Upper lobe of left lung (tissue), 6 donors: ENCODE data around the gene COL20A1. TPM values are rescaled to one million over a fixed set of nuclear protein-coding genes. Genes with fewer than 3 reads are reported as not detected.

Experiments used
- ATAC-seq, 2 donors: fragments of 200-7000 bp; cut with Tn5 transposase; one replicate each; pipeline ENCODE4 v1.9.1; 2022; ENCODE audit warnings: mild to moderate bottlenecking in 2 of 2, moderate library complexity in 2 of 2; ENCODE audit not compliant: low FRiP score in 2 of 2
- DNase-seq, 2 donors: peaks; one replicate each; pipeline ENCODE4 v3.0.0-alpha.2; 2019 to 2020
- H3K27ac ChIP-seq, 4 donors: fragments of 200-600 bp; sonication (generic); one replicate each; pipeline ENCODE4 v1.5.1; 2016 to 2019
- H3K27me3 ChIP-seq, 4 donors: fragments of 200-600 bp; sonication (generic); one replicate each; pipeline ENCODE4 v1.5.1; 2017 to 2019
- H3K36me3 ChIP-seq, 4 donors: fragments of 200-600 bp; sonication (generic); one replicate each; pipeline ENCODE4 v1.5.1; 2016 to 2019
- H3K4me1 ChIP-seq, 4 donors: fragments of 200-600 bp; sonication (generic); one replicate each; pipeline ENCODE4 v1.5.1; 2018 to 2019
- H3K4me3 ChIP-seq, 4 donors: fragments of 200-600 bp; sonication (generic); one replicate each; pipeline ENCODE4 v1.5.1; 2017 to 2019; ENCODE audit warnings: mild to moderate bottlenecking in 2 of 4, moderate library complexity in 1 of 4
- H3K9me3 ChIP-seq, 4 donors: fragments of 200-600 bp; sonication (generic); one replicate each; pipeline ENCODE4 v1.5.1; 2018 to 2019
- CTCF ChIP-seq, 6 experiments: fragments of 450-650 bp in 4 of 6; fragments of 200-600 bp in 2 of 6; sonication (generic) in 2 of 6; IDR thresholded peaks; one replicate each; pipeline ENCODE4 v1.5.1; 2016 to 2019; ENCODE audit warnings: antibody characterized with exemption in 6 of 6
- EP300 ChIP-seq, 4 donors: sonication (generic); formaldehyde crosslinking; IDR thresholded peaks; one replicate each; pipeline ENCODE4 v1.5.1; 2017; ENCODE audit warnings: antibody characterized with exemption in 4 of 4, control low read depth in 2 of 4
- POLR2A ChIP-seq, 4 donors: fragments of 450-650 bp; IDR thresholded peaks; one replicate each; pipeline ENCODE4 v1.5.1; 2016 to 2017; ENCODE audit warnings: antibody characterized with exemption in 4 of 4, mild to moderate bottlenecking in 2 of 4
- POLR2AphosphoS5 ChIP-seq, 2 donors: sonication (generic); formaldehyde crosslinking; IDR thresholded peaks; one replicate each; pipeline ENCODE4 v1.5.1; 2017; ENCODE audit warnings: antibody characterized with exemption in 2 of 2
- WGBS, 2 donors: methylation state at CpG; one replicate each; pipeline ENCODE4 v1.1.5; 2017 to 2018; 5-methylcytosine and 5-hydroxymethylcytosine counted together
- total RNA-seq, 6 donors: library from RNA; depleted of rRNA in 4 of 6; stranded (reverse); fragments of >200 nt in 4 of 6; gene quantifications; one replicate each; pipeline versions ENCODE4 v1.1.0 to v1.2.1, GENCODE V29; 2016 to 2021
- donor health status: DM: no; HTN: no; CAD: no; lungs with moderate emphysema.
- donor health status: DM: no; HTN: yes; CAD: no; lungs with severe emphysema.

Gene COL20A1
- total RNA-seq, 6 donors from 2014 or later, result 0.03 TPM; not detected in 5

DNA sequence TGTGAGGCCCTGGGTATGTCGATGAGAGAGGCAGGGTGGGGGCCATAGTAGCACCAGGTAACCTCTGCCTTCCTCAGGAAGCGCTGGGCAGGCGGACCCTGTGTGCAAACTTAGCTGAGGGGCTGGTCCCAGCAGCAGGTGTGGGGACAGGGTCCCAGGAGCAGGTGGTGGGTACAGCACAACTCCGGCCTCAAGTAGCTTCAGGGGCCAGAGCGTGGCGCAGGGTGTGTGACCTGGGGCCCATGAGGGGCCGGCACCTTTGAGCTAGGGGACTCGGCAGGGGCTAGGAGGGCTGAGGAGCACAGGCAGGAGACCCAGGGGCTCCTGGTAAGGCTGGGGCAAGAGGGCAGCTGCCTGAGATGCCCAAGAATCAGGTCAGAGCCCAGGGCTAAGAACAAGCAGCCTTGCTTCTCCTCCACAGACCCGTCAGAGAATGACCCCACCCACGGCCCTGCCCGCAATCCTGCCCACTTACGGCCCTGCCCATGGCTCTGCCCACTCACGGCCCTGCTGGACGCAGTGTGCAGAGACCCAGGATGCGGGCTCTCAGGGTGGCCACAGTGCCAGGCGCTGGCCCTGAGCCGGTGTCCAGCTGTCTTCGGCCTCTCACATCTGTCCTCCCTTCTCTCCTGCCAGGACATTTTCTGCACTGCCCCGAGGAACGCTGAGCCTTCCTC is 37.2 kb downstream of the COL20A1 start:
- 76 to 79% methylated on average over 16 to 20 of the region's 20 CpGs for WGBS, 2 donors
- Histone ChIP-seq H3K27ac (no peak overlapping the region), H3K36me3 (no peaks in the 10 kb centered on the region), H3K4me1 (peaks cover 0 to 5% (median 2%) of the 10 kb centered on the region in 4 donors), H3K4me3 (no peak overlapping the region), H3K9me3 (peaks cover 0 to 19% (median 4%) of the 10 kb centered on the region in 4 donors), H3K27me3 (no peaks in the 10 kb centered on the region)
- no peak for ATAC-seq
- peak in 1 of 2 donors; percentile 56 for DNase-seq
- TF ChIP-seq POLR2AphosphoS5 (IDR thresholded peaks at IDR 0.05), result no peak
- no peak for TF ChIP-seq CTCF (IDR thresholded peaks at IDR 0.05)
- no peak for TF ChIP-seq POLR2A (IDR thresholded peaks at IDR 0.05)
- TF ChIP-seq EP300 (IDR thresholded peaks at IDR 0.05), result no peak

DNA sequence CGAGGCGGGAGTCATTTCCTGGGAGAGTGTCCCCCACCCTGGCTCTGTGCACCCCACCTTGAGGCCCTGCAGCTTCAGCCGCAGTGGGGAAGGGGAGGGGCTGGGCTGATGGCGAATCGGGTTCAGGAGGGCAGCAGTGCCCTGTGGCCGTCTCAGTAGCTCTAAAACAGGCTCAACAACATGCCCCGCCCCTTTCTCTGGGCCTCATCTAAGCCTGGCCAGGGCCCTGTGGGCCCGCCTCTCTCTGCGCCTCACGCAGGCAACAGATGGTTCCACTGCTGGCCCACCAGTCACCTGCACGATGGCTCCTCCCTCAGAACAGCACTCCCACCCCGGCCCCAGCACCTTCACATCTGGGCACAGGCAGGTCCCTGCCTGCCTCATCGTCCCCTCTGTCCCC is 38.0 kb downstream of the COL20A1 start:
- ATAC-seq (no peak), DNase-seq (peak in 1 of 2 donors; percentile 50)
- no peak overlapping the region for H3K27ac ChIP-seq
- no peaks in the 10 kb centered on the region for H3K36me3 ChIP-seq
- peaks cover 0 to 5% (median 2%) of the 10 kb centered on the region in 4 donors for H3K4me1 ChIP-seq
- no peak for TF ChIP-seq CTCF (IDR thresholded peaks at IDR 0.05)
- TF ChIP-seq EP300 (IDR thresholded peaks at IDR 0.05), result no peak
- TF ChIP-seq POLR2AphosphoS5 (IDR thresholded peaks at IDR 0.05), result no peak
- TF ChIP-seq POLR2A (IDR thresholded peaks at IDR 0.05), result no peak
- no peaks in the 10 kb centered on the region for H3K27me3 ChIP-seq
- H3K4me3 ChIP-seq, result no peak overlapping the region
- 73 to 83% methylated on average over 6 to 8 of the region's 13 CpGs for whole genome bisulfite sequencing, 2 donors
- H3K9me3 ChIP-seq, result peaks cover 0 to 19% (median 4%) of the 10 kb centered on the region in 4 donors

DNA sequence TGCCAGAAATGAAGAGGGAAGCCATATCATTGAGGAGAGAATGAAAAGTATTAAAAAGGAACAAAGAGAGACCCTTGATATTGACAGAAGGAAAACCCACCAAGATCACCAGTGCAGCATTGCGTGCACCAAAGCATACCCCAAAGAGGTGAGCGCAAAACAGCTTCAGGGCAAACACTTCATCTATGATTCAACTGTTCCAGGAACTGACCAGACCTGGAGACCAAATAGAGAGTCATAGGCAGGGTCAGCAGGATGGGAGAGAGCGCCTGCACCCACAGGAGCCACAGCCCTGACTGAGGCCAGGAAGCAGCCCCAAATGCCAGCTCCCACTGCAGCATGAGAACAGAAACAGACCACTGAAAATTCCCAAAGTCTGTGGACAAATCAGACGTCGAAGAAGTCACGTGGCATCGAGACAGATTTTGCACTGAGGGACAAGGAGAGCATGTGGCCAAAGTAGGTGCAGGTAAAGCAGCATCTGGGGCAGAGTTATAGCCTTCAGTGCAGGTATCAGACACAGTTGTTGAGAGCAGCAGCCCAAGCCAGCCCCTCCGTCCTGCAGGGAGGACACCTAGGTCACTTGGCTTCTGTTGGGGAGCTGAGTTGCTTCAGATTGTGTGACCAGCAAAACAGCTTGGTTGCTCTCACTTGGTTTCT is 38.9 kb downstream of the COL20A1 start:
- no peak for TF ChIP-seq EP300 (IDR thresholded peaks at IDR 0.05)
- TF ChIP-seq POLR2A (IDR thresholded peaks at IDR 0.05), result no peak
- no peak for TF ChIP-seq CTCF (IDR thresholded peaks at IDR 0.05)
- no peak for TF ChIP-seq POLR2AphosphoS5 (IDR thresholded peaks at IDR 0.05)
- no peak overlapping the region for H3K27ac ChIP-seq
- H3K4me3 ChIP-seq, result no peak overlapping the region
- no peaks in the 10 kb centered on the region for H3K36me3 ChIP-seq
- peaks cover 0 to 16% (median 4%) of the 10 kb centered on the region in 4 donors for H3K9me3 ChIP-seq
- ATAC-seq (no peak), DNase-seq (no peak)
- H3K4me1 ChIP-seq, result peaks cover 0 to 4% (median 0%) of the 10 kb centered on the region in 4 donors
- H3K27me3 ChIP-seq, result no peaks in the 10 kb centered on the region
- WGBS, 2 donors, result 96 to 97% methylated on average over 7 to 8 of the region's 8 CpGs

DNA sequence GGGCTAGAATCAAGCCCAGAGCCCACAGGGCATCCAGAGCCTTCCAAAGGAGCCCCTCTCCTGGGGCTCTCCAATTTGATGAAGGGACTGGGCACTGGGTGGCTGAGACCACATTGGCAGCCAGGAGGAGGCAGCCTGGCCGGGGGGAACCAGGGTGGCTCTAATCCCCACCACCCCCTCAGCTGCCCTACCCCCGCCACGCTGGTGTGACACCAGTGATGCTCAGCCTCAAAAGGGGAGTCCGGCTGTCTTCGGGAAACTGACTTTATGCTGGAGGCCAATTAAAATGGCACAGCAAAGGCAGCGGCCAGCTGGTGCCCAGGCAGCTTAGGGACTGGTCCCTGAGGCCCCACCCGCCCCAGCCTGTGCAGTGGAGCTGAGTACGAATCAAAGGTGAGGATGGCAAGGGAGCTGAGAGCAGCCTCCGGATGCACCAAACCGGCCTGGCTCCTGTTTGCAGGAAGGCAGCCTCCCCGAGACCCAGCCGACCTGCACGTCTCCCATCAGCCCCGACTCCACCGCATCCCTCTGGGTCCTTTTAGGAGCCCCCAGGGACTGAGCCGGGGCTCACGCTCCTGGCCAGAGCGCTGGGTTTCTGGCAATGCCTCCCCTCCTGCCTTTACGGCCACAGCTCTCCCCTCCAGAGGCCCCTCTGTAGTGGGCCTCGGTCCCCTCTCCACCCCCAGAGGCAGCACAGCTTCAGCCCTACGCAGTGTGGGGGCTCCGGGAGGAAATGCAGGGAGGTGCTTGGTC is 39.7 kb downstream of the COL20A1 start:
- no peak overlapping the region for H3K4me3 ChIP-seq
- DNase-seq (peak in 1 of 2 donors; percentile 59), ATAC-seq (no peak)
- 79 to 87% methylated on average over 12 to 22 of the region's 22 CpGs for WGBS, 2 donors
- H3K9me3 ChIP-seq, result peaks cover 0 to 14% (median 4%) of the 10 kb centered on the region in 4 donors
- H3K27ac ChIP-seq, result no peak overlapping the region
- no peaks in the 10 kb centered on the region for H3K36me3 ChIP-seq
- H3K27me3 ChIP-seq, result no peaks in the 10 kb centered on the region
- no peaks in the 10 kb centered on the region for H3K4me1 ChIP-seq
- no peak for TF ChIP-seq EP300 (IDR thresholded peaks at IDR 0.05)
- TF ChIP-seq CTCF (IDR thresholded peaks at IDR 0.05), result no peak
- TF ChIP-seq POLR2A (IDR thresholded peaks at IDR 0.05), result no peak
- no peak for TF ChIP-seq POLR2AphosphoS5 (IDR thresholded peaks at IDR 0.05)
